IgD-negative memory B cell (primary cell): ENCODE results near the gene BICD1. TPM values are rescaled to one million over a fixed set of nuclear protein-coding genes. Genes with fewer than 3 reads are reported as not detected.

Experiments
- H3K27ac Mint-ChIP-seq, 3 donors: one replicate each; pipeline ENCODE4 v1.8.0; 2020 to 2022; ENCODE audit warnings: mild to moderate bottlenecking in 3 of 3, mixed read lengths in 3 of 3, moderate library complexity in 1 of 3
- H3K27me3 Mint-ChIP-seq: one replicate; pipeline ENCODE4 v1.8.0; 2021; ENCODE audit warnings: mixed read lengths
- H3K36me3 Mint-ChIP-seq: one replicate; pipeline ENCODE4 v1.8.0; 2020; ENCODE audit warnings: mild to moderate bottlenecking, mixed read lengths
- H3K4me1 Mint-ChIP-seq, 3 donors: one replicate each; pipeline ENCODE4 v1.8.0; 2020 to 2022; ENCODE audit warnings: mixed read lengths in 3 of 3, mild to moderate bottlenecking in 1 of 3
- H3K4me3 Mint-ChIP-seq, 4 donors: one replicate each; pipeline ENCODE4 v1.8.0; 2020 to 2022; ENCODE audit warnings: mild to moderate bottlenecking in 4 of 4, mixed read lengths in 4 of 4, moderate library complexity in 3 of 4
- H3K9me3 Mint-ChIP-seq, 3 donors: one replicate each; pipeline ENCODE4 v1.8.0; 2020 to 2021; ENCODE audit warnings: mixed read lengths in 3 of 3, mild to moderate bottlenecking in 1 of 3
- polyA plus RNA-seq: library from polyadenylated mRNA; unstranded; fragments of 300-500 nt; fragmentation: Illumina TruSeq; gene quantifications from one replicate; pipeline ENCODE4 v1.2.3, GENCODE V29; 2021

Gene BICD1
- polyA plus RNA-seq, 1 donor from 2014 or later: 19.9 TPM

DNA sequence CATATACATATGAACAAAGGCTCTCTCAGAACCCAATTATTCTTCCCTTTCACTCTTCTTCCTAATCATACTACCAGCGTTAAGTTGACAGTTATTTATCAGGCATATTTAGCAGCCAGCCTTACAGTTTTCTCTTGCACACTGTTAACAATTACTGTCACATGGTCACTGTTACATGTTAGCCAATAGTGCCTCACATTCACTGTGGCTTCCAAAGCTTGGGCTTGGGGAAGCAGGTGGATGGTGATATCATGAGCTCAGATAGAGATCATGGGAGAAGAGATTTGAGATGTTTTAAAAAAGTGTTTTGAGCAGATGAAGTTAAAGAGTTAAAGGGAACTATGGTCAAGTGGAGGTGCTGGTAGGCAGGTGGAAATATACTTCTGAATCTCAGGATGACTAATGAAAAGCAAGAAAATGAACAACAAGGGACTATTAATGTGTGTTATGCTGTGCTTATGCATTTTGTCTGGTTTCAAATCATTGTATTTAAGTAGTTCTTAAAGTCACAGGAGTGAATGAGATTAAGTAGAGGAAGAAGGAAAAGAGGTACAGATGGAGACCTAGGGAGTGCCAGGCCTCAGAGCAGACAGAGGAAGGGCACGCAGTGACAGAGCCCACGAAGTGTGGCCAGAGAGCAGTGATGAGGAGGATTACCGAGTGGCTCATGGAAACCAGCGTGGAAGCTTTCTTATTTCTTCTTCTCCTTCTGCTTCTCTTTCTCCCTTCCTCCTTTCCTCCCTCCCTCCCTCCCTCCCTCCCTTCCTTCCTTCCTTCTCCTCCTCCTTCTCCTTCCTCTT is 39.6 kb downstream of the BICD1 start:
- no peaks in the 10 kb centered on the region for H3K27me3 Mint-ChIP-seq
- peaks cover 9% of the 10 kb centered on the region for H3K36me3 Mint-ChIP-seq
- H3K9me3 Mint-ChIP-seq: no peaks in the 10 kb centered on the region
- H3K4me3 Mint-ChIP-seq: no peak overlapping the region
- no peak overlapping the region for H3K27ac Mint-ChIP-seq
- H3K4me1 Mint-ChIP-seq: peaks cover 7 to 10% (median 9%) of the 10 kb centered on the region in 3 donors

DNA sequence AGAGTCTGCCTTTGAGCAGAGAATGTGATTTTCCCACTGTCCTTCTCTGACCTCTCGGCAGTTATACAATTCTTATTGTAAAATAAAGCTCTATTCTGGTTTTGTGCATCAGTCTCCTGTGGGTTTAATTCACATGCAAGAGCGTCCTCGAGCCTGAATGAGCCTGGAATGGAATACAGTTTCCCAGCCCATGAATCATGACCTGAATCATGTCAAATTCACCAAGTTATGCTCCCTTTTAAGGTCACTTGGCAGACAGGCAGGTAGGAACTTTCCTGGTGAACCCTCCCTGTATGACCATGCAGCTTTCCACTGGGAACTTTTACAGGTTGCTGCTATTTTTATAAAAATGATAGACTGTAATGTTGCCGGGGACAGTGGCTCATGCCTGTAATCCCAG is 41.7 kb downstream of the BICD1 start:
- H3K27ac Mint-ChIP-seq: no peak overlapping the region
- peaks cover 11% of the 10 kb centered on the region for H3K36me3 Mint-ChIP-seq
- H3K4me1 Mint-ChIP-seq: peaks cover 0 to 5% (median 5%) of the 10 kb centered on the region in 3 donors
- no peaks in the 10 kb centered on the region for H3K27me3 Mint-ChIP-seq
- H3K9me3 Mint-ChIP-seq: no peaks in the 10 kb centered on the region
- no peak overlapping the region for H3K4me3 Mint-ChIP-seq

DNA sequence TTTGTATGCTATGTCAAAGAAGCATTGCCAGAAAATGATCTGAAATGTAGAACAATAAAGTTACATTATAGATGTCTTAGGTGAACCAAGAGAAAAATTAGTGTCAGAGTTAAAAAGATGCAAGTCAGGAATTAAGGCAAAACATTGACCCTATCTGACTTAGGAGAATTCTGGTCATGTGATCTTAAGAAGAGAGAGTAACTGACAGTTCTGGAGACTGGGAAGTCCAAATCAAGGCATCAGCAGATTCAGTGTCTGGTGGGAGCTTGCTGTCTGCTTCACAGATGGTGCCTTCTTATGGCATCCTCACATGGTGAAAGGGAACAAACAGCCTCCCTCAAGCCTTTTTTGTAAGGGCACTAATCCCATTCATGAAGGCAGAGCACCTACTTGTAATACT is 42.8 kb downstream of the BICD1 start:
- H3K4me3 Mint-ChIP-seq: no peak overlapping the region
- no peaks in the 10 kb centered on the region for H3K27me3 Mint-ChIP-seq
- H3K4me1 Mint-ChIP-seq: peaks cover 0 to 5% (median 3%) of the 10 kb centered on the region in 3 donors
- H3K36me3 Mint-ChIP-seq: peaks cover 14% of the 10 kb centered on the region
- H3K27ac Mint-ChIP-seq: no peak overlapping the region
- no peaks in the 10 kb centered on the region for H3K9me3 Mint-ChIP-seq

DNA sequence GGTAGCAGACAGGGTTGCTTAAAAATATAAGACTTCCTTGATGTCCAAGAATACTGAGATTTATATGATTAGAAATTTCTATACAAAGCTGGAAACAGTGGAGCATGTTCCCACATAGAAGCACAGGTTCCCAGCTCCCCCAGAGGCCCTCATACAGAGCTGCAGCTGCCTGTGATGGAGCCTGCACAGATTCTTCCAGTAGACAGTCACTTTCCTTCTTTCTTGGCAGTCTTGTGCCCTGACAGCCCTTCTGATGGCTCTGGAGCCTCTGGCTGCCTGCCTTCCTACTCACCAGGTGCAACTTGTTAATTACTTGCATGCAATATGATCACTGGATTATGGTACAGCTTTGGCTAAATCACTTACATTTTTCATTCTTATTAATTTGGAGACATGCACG is 44.4 kb downstream of the BICD1 start:
- peaks cover 15% of the 10 kb centered on the region for H3K36me3 Mint-ChIP-seq
- peaks cover 0 to 5% (median 3%) of the 10 kb centered on the region in 3 donors for H3K4me1 Mint-ChIP-seq
- no peaks in the 10 kb centered on the region for H3K27me3 Mint-ChIP-seq
- no peaks in the 10 kb centered on the region for H3K9me3 Mint-ChIP-seq
- peak overlapping the region in 1 of 3 donors; percentile 41 for H3K27ac Mint-ChIP-seq
- H3K4me3 Mint-ChIP-seq: no peak overlapping the region

DNA sequence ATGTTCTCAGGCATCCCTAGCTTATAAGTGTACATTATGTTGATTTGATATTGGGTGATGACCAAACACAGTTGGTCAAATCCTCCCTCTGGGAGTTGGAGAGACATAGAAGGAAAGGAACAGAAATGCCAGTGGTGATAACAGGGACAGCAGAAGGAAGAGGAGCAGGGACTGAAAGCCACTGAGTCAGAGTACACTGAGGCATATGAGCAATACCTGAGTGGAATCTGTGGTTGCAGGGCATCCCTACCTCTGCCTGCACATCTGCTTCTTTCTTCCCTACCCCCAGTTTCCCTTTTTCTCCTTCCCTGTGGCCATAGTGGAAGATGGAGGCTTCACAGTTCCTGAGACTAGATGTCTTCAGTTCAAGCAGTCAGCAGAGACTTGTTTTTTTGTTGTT is 44.9 kb downstream of the BICD1 start:
- H3K4me3 Mint-ChIP-seq: no peak overlapping the region
- peaks cover 0 to 5% (median 3%) of the 10 kb centered on the region in 3 donors for H3K4me1 Mint-ChIP-seq
- no peaks in the 10 kb centered on the region for H3K27me3 Mint-ChIP-seq
- peaks cover 15% of the 10 kb centered on the region for H3K36me3 Mint-ChIP-seq
- no peaks in the 10 kb centered on the region for H3K9me3 Mint-ChIP-seq
- H3K27ac Mint-ChIP-seq: peak overlapping the region in 1 of 3 donors; percentile 31

DNA sequence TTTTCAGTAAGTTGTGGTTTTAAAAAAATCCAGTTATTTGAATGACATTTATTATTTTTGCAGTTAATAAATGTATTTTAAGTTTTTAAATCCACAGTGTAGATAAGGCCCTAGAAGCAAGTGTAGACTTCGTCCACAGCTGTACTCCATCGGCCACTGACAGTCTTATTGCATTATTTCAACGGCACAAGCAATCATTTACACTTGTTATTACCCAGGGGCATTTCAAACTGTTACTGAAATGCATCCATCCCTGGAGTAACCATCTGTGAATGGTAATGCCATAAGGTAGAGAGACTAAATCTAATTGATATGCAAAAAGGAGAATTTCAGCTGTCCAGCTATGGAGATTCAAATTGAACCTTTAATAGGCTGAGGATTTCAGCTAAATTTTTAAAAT is 48.4 kb downstream of the BICD1 start:
- Mint-ChIP-seq H3K27ac (no peak overlapping the region), H3K4me3 (no peak overlapping the region)

DNA sequence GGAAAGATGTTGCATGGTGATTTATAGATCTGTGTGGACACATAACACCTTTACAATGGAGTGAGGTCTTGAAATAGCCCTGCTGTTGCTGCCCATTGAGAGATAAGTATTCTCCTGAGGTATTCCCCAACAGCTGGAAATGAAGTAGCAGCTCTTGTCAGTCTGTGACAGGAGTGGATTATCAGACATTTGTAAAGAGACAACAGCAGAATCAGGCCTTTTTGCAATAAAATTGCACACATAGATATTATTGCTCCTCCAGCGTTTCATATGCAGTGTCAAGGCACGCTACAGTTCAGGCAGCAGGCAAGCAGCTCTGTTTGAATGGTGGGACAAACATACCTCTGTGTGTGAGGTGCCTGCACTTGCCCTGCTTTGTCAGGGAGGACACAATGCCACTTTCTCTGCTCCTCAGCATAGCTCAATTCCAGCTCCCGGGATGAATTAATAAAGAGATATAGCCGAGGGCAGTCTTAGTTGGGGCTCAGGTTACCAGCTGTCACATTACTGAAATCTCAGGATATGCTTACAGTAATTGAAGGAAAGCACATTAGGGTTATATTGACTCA is 49.4 kb downstream of the BICD1 start:
- no peaks in the 10 kb centered on the region for H3K27me3 Mint-ChIP-seq
- H3K9me3 Mint-ChIP-seq: no peaks in the 10 kb centered on the region
- H3K4me3 Mint-ChIP-seq: no peak overlapping the region

More for the DNA sequence above, 48.4 kb downstream of the BICD1 start:
- H3K4me1 Mint-ChIP-seq: peaks cover 0 to 2% (median 0%) of the 10 kb centered on the region in 3 donors
- no peaks in the 10 kb centered on the region for H3K9me3 Mint-ChIP-seq
- no peaks in the 10 kb centered on the region for H3K27me3 Mint-ChIP-seq
- peaks cover 11% of the 10 kb centered on the region for H3K36me3 Mint-ChIP-seq

DNA sequence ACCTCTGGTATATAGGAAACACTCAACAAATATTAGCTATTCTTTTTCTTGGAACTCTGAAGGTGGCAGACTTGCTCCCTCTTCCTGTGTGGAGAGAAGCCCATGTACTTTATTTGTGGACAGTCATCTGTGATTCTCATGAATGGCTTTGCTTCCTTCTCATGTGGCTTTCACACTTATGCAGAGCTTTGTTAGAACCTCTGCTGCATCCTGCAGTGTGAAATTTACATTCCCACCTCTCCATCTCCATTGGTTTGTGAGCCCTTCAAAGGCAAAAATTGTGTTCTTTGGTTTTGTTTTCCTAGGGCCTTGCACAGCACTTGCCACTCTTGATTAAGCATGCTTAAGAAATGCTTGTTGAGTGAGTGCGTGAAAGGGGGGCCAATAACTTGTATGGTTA is 51.9 kb downstream of the BICD1 start:
- Mint-ChIP-seq H3K27me3 (no peaks in the 10 kb centered on the region), H3K27ac (no peak overlapping the region), H3K4me1 (peaks cover 0 to 7% (median 2%) of the 10 kb centered on the region in 3 donors), H3K9me3 (no peaks in the 10 kb centered on the region), H3K4me3 (no peak overlapping the region), H3K36me3 (peaks cover 6% of the 10 kb centered on the region)

More for the DNA sequence above, 49.4 kb downstream of the BICD1 start:
- peaks cover 0 to 3% (median 2%) of the 10 kb centered on the region in 3 donors for H3K4me1 Mint-ChIP-seq
- peaks cover 9% of the 10 kb centered on the region for H3K36me3 Mint-ChIP-seq
- H3K27ac Mint-ChIP-seq: no peak overlapping the region

DNA sequence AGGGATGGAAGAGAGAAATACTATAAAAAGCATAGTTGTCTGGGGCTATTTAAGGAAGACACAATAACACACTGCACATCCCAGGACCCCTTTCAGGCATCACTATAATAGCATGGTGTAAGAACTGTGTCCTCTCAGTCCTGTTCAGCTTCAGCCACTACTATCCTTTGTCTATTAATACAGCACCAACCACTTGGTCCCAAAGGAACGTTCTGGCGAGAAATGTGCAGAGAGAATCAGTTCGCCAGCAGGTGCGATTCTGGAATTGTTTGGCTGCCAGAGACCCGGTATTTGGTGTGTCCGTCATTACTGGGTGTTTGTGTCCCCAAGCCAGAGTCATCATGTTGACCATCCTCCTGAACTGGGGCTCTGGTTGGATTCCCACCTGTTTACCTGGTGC is 52.7 kb downstream of the BICD1 start:
- Mint-ChIP-seq H3K4me3 (no peak overlapping the region), H3K36me3 (peaks cover 4% of the 10 kb centered on the region), H3K9me3 (no peaks in the 10 kb centered on the region), H3K4me1 (peaks cover 0 to 7% (median 1%) of the 10 kb centered on the region in 3 donors), H3K27ac (no peak overlapping the region), H3K27me3 (no peaks in the 10 kb centered on the region)

DNA sequence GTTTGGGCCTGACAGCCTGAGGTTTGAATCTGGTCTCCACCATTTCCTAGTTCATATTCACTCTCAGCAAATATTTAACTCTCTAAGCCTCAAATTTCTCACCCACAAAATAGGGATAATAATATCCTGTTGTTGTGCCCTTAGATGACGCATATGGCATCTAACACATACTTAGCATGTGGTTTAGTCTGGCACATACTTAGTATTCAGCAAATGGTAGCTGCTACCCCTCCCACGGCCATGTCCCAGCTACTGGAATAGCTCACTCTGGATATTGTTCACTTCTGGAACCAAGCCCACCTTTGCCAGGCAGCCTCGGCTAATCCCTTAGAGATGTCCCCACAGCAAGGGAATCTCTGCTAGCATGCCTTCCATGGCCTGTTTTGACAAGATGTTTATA is 53.3 kb downstream of the BICD1 start:
- no peak overlapping the region for H3K27ac Mint-ChIP-seq
- peaks cover 0 to 7% (median 2%) of the 10 kb centered on the region in 3 donors for H3K4me1 Mint-ChIP-seq
- peaks cover 0 to 2% (median 0%) of the 10 kb centered on the region in 3 donors for H3K9me3 Mint-ChIP-seq
- H3K27me3 Mint-ChIP-seq: no peaks in the 10 kb centered on the region
- no peak overlapping the region for H3K4me3 Mint-ChIP-seq
- peaks cover 2% of the 10 kb centered on the region for H3K36me3 Mint-ChIP-seq

DNA sequence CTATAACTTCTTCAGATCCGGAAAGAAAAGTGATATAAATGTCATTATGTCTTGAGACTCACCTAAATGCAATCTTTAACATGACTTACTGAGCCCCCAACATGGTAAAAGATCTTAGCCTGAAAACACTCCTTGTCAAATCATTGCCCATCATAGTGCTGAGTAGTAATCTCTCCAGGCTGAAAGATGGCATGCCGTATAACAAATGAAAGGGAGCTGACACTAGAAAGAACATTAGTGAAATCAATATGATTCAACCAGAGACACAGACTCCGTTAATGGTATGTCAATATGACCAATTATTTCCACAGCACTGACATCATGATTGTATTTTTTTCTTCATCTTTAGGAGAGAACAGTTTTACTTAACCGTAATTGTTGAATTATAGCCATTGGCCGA is 54.4 kb downstream of the BICD1 start:
- H3K4me1 Mint-ChIP-seq: peaks cover 0 to 7% (median 2%) of the 10 kb centered on the region in 3 donors
- no peak overlapping the region for H3K27ac Mint-ChIP-seq
- peaks cover 0 to 3% (median 0%) of the 10 kb centered on the region in 3 donors for H3K9me3 Mint-ChIP-seq
- no peaks in the 10 kb centered on the region for H3K27me3 Mint-ChIP-seq
- no peak overlapping the region for H3K4me3 Mint-ChIP-seq
- peaks cover 2% of the 10 kb centered on the region for H3K36me3 Mint-ChIP-seq

DNA sequence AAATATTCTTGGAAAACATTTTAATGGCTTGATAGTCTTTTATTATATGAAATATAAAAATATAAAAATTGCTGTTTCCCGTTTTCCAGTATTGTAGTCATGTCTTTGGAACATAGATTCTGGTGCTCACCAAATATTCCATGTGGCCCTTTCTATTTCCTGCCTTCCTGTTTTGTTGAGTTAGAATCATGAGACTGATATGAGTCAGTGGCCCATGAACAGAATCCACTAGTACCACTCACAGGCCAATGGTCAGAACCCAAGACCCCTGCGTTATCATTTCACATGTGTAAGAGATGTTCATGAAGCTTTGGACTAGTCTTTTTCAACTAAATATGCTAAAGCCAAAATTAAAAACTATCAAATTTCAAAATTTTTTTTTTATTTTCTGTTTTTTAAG is 56.9 kb downstream of the BICD1 start:
- H3K4me1 Mint-ChIP-seq: peaks cover 2 to 7% (median 2%) of the 10 kb centered on the region in 3 donors
- no peaks in the 10 kb centered on the region for H3K27me3 Mint-ChIP-seq
- H3K4me3 Mint-ChIP-seq: no peak overlapping the region
- no peak overlapping the region for H3K27ac Mint-ChIP-seq
- peaks cover 0 to 3% (median 0%) of the 10 kb centered on the region in 3 donors for H3K9me3 Mint-ChIP-seq
- peaks cover 2% of the 10 kb centered on the region for H3K36me3 Mint-ChIP-seq

DNA sequence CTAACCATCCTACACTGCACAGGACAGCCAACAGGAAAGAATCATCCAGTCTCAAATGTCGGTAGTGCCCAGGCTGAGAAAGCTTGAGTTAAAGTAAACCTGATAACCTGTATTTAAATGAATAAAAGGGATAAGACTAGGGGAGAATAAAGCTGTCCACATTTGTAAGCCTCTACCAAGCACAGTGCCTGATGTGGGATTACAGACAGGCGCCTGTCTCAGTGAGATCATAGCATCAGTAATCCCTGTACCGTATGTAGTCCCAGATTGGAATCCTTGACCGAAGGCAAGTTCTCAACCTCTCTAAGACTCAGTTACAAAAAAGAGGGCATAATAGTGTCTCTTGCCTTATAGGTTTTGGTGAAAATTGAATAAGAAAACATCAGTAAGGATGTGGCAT is 59.9 kb downstream of the BICD1 start:
- H3K4me3 Mint-ChIP-seq: no peak overlapping the region
- H3K9me3 Mint-ChIP-seq: peaks cover 0 to 3% (median 0%) of the 10 kb centered on the region in 3 donors

DNA sequence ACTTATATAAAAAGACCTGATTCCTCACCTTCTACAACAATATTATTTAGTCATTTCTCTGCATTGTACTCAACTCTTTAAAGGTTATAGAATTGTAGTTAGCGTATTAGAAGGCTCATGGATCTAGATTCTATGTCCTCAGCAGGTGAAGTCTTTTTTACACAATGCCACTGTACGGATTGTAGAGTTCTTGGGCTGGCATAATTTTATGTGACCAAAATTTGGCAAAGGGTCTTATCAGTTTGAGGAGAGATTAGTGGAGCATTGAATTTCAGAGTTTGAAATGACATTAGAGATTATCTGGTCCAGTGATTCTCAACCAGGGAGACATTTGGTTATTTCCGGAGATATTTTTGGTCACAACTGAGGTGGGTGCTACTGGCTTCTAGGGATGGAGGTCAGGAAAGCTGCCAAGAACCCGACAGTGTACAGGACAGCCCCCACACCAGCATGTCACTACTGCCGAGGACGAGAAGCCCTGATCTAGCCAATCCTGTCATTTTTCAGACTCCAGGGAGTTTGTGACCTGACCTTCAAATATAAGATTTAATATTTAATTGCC is 63.9 kb downstream of the BICD1 start:
- H3K4me3 Mint-ChIP-seq: no peak overlapping the region

More for the DNA sequence above, 59.9 kb downstream of the BICD1 start:
- Mint-ChIP-seq H3K4me1 (peaks cover 6 to 7% (median 6%) of the 10 kb centered on the region in 3 donors), H3K36me3 (peaks cover 3% of the 10 kb centered on the region), H3K27me3 (no peaks in the 10 kb centered on the region), H3K27ac (no peak overlapping the region)

DNA sequence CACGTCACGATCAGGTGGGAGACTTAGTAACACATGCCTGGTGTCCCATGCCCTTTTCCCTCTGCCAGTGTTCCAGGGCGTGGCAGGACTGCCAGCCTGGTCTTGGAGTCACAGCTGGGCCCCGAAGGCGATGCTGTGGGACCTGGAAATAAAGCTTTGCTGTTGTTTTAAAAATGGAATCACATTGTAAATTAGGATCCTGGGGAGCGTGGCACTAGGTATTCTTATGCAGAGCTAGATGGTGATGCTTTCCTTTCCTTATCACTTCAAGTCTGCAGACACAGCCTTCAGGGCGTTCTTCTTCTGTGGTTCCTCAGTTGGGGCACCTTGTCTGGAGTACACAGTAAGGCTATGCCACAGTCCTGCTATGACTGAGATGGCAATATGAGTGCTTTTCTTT is 64.6 kb downstream of the BICD1 start:
- peaks cover 0 to 1% (median 0%) of the 10 kb centered on the region in 3 donors for H3K9me3 Mint-ChIP-seq
- H3K27me3 Mint-ChIP-seq: no peaks in the 10 kb centered on the region
- peaks cover 3% of the 10 kb centered on the region for H3K36me3 Mint-ChIP-seq
- no peak overlapping the region for H3K4me3 Mint-ChIP-seq
- peaks cover 6 to 10% (median 8%) of the 10 kb centered on the region in 3 donors for H3K4me1 Mint-ChIP-seq
- no peak overlapping the region for H3K27ac Mint-ChIP-seq

More for the DNA sequence above, 63.9 kb downstream of the BICD1 start:
- H3K9me3 Mint-ChIP-seq: no peaks in the 10 kb centered on the region
- no peaks in the 10 kb centered on the region for H3K27me3 Mint-ChIP-seq
- peaks cover 3% of the 10 kb centered on the region for H3K36me3 Mint-ChIP-seq
- H3K4me1 Mint-ChIP-seq: peaks cover 6 to 8% (median 7%) of the 10 kb centered on the region in 3 donors
- peak overlapping the region in 1 of 3 donors; percentile 33 for H3K27ac Mint-ChIP-seq
